NT2/D1 (cell line): ENCODE data around the gene CLDN22.

ENCODE experiments used
- DNase-seq: peaks from one replicate; pipeline ENCODE4 v3.0.0-alpha.2; 2011; ENCODE audit warnings: low read depth, low spot score
- H3K27me3 ChIP-seq: 2 replicates; pipeline ENCODE4 v1.6.0; 2011; ENCODE audit warnings: mild to moderate bottlenecking; ENCODE audit not compliant: insufficient read length, insufficient read depth
- H3K36me3 ChIP-seq: 2 replicates; pipeline ENCODE4 v1.6.1; 2011; ENCODE audit warnings: mild to moderate bottlenecking, low read length, mixed read lengths; ENCODE audit not compliant: insufficient read depth, insufficient read length
- H3K4me1 ChIP-seq: 2 replicates; pipeline ENCODE4 v1.5.1; 2011; ENCODE audit not compliant: insufficient read depth, insufficient read length
- H3K4me3 ChIP-seq: 2 replicates; pipeline ENCODE4 v1.5.1; 2011; ENCODE audit warnings: low read depth; ENCODE audit not compliant: insufficient read length
- H3K9ac ChIP-seq: 2 replicates; pipeline ENCODE4 v1.6.0; 2011; ENCODE audit warnings: low read depth; ENCODE audit not compliant: insufficient read length
- H3K9me3 ChIP-seq: 2 replicates; pipeline ENCODE4 v1.5.1; 2011; ENCODE audit warnings: mild to moderate bottlenecking, low read length; ENCODE audit not compliant: insufficient read depth
- SUZ12 ChIP-seq: IDR thresholded peaks from 2 replicates; pipeline ENCODE4 v1.6.1; 2011; ENCODE audit not compliant: insufficient read length, insufficient read depth; ENCODE audit errors: extremely low read depth
- YY1 ChIP-seq: IDR thresholded peaks from 2 replicates; pipeline ENCODE4 v1.6.1; 2011; ENCODE audit not compliant: insufficient read length, insufficient read depth
- ZNF274 ChIP-seq: IDR thresholded peaks from 2 replicates; pipeline ENCODE4 v1.6.1; 2011; ENCODE audit warnings: mild to moderate bottlenecking, low read depth, low read length

CLDN22 gene

DNA sequence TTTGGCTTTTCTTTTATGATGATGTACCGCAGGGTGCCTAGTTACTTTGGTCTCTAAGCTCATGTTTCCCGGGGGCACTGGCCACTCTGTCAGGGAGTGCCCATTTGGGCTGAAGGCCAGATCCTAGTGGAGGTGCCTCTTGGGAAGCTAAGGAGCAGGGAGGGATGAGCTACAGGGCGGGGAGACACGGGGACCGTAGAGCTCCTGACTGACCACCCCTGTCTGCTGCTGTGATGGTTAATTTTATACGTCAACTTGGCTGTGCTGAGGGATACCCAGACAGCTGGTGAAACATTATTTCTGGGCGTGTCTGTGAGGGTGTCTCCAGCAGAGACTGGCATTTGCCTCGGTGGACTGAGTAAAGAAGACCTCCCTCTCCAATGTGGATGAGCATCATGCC, 27.1 kb upstream of the CLDN22 start:
- H3K36me3 ChIP-seq, result no peaks in the 10 kb centered on the region
- H3K9me3 ChIP-seq, result no peaks in the 10 kb centered on the region
- no peak overlapping the region for H3K4me3 ChIP-seq
- no peaks in the 10 kb centered on the region for H3K27me3 ChIP-seq
- no peak overlapping the region for H3K9ac ChIP-seq
- H3K4me1 ChIP-seq, result no peaks in the 10 kb centered on the region
- no peak for DNase-seq
- TF ChIP-seq YY1, result no peak
- TF ChIP-seq ZNF274, result no peak
- no peak for TF ChIP-seq SUZ12

DNA sequence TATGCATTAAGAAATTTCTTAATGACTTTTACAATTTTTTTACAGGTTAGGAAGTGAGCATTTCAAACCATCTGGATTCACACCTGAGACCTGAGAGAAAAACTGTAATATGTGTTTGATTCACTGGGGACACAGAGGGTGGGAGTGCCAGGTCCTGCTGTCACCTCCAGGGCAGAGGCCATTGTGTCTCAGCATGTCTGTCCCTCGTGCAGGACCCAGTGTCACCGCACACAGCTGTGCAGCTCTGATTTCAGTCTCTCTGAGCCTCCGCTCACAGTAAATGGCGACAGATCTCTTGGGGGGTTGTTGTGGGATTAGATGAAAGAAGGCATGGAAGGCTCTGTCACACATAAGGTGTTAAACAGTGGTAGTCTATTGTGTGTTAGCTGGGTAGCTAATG, 25.2 kb upstream of the CLDN22 start:
- no peak for DNase-seq
- Histone ChIP-seq H3K9ac (no peak overlapping the region), H3K4me3 (no peak overlapping the region), H3K4me1 (no peaks in the 10 kb centered on the region), H3K9me3 (no peaks in the 10 kb centered on the region), H3K27me3 (no peaks in the 10 kb centered on the region), H3K36me3 (no peaks in the 10 kb centered on the region)
- TF ChIP-seq ZNF274, result no peak
- no peak for TF ChIP-seq SUZ12
- no peak for TF ChIP-seq YY1

DNA sequence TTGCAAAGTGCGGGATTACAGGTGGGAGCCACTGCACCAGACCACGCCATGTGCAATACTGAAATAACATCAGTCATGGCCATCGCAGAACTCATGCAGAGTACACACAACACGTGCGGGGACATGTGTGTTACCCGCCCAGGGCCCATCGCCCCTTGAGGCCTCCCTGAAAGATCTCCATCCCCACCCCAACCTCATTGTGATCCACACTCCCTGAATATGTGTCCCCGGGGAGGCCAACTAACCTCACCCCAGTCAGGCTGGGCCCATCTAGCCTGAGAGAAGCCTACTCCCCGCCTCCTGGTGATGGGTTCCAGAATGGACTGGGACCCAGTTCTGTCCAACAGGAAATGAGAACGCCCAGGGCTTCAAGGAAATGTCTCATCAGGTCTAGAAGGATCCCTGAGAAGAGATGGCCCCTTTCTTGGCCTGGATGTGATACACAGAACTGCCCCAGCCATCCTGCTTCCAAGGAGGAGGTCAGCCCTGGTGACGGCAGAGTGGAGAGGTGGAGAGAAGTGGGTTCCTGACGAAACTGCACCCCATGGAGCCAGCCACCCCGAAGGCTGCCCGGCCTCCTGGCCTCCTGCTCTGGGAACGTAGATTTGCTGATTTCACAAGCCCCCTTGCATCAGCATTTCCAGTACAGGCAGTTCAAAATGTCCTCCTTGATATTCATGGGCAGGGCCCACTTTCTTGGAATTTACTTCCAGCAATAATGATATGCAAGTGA, 24.6 kb upstream of the CLDN22 start:
- no peak overlapping the region for H3K4me3 ChIP-seq

DNA sequence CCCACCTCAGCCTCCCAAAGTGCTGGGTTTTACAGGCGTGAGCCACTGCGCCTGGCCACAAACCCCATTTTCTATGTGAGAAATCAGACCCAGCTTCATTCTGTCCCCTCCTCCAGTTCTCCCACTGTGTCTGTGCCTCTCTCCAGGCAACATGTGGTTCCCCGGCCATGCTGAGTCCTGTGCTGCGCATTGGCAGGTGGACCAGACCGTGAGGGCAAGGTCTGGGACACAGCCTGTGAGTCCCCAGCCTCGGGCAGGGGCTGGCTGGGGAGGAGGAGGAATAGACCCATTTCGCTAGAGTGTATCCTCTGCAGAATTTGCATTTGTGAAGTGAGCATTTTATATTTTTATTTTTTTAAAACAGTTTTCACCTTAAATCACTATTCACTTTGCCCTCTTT, 23.7 kb upstream of the CLDN22 start:
- Histone ChIP-seq H3K4me3 (no peak overlapping the region), H3K9me3 (no peaks in the 10 kb centered on the region), H3K36me3 (no peaks in the 10 kb centered on the region), H3K27me3 (no peaks in the 10 kb centered on the region), H3K4me1 (no peaks in the 10 kb centered on the region), H3K9ac (no peak overlapping the region)
- DNase-seq, result no peak
- TF ChIP-seq ZNF274, result no peak

More for the DNA sequence above, 24.6 kb upstream of the CLDN22 start:
- H3K9ac ChIP-seq, result no peak overlapping the region
- DNase-seq, result no peak
- no peaks in the 10 kb centered on the region for H3K4me1 ChIP-seq
- no peaks in the 10 kb centered on the region for H3K27me3 ChIP-seq
- no peak for TF ChIP-seq SUZ12
- no peak for TF ChIP-seq ZNF274
- no peak for TF ChIP-seq YY1
- H3K36me3 ChIP-seq, result no peaks in the 10 kb centered on the region
- H3K9me3 ChIP-seq, result no peaks in the 10 kb centered on the region

DNA sequence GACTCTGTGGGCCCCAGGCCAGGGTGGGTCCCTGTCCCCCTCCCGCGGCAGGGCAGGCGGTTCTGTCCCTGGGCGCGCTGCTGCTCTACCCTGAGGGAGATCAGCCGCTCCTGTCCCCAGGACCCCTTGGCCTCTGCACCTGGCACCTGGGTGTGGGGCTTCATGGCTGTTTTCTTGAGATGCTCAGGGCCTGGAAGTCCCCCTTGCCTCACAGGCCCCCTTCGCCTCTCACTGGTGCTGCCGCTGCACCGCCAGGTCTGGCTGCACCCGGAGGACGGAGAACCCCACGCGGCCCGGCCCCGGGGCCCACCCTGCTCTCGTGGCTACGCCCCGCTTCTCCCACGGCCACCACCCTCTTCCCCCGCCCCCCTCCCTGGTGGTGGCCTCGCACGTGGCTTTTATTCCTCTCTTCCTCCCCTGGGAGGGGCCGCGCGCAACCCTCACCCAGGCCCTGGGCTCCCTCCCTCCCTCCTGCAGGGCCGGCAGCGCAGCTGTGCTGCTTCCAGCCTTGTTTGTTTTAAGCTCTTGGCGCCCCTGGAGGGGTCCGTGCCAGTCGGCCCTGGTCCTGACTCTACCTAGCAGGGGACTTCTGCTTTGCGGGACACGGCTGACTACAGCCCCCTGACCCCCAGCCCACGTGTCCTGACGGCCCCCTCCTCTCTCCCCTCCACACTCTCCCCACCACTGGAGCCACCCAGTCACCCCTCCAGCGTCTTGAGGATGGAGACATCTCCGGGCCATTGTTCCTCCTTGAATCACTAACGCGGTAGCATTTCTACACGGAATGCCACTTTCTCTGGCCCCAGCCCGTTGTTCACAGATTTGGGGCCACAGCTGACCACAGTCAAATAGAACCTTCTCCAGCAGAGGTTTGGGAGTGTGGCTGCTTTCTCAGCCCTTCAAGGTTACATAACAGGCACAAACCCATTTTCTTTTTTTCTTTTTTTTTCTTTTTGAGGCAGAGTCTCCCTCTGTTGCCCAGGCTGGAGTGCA, 22.8 kb upstream of the CLDN22 start:
- no peak for DNase-seq
- Histone ChIP-seq H3K27me3 (no peaks in the 10 kb centered on the region), H3K4me1 (no peaks in the 10 kb centered on the region), H3K4me3 (no peak overlapping the region), H3K9ac (no peak overlapping the region), H3K9me3 (no peaks in the 10 kb centered on the region), H3K36me3 (no peaks in the 10 kb centered on the region)
- TF ChIP-seq YY1, result no peak
- no peak for TF ChIP-seq ZNF274
- TF ChIP-seq SUZ12, result no peak

DNA sequence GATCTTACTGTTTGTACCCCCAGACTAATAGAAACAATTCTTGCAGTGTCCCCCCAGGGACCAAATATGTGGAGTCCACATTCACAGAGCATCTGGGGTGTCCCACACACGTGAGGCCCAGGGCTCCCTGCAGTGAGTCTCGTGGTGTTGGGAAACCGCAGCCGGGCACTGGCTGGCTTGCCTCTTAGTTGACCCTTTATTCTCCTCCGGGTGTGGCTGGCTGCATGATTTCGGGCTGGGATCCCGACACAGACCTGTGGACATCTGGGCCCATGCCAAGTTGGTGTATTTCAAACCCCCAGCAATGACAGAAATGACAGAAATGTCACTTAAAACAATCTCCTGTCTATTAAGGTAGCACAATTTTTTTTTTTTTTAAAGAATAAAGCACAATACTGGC, 17.8 kb upstream of the CLDN22 start:
- DNase-seq, result no peak
- Histone ChIP-seq H3K9me3 (no peaks in the 10 kb centered on the region), H3K9ac (no peak overlapping the region), H3K27me3 (no peaks in the 10 kb centered on the region), H3K4me1 (no peaks in the 10 kb centered on the region), H3K4me3 (no peak overlapping the region), H3K36me3 (no peaks in the 10 kb centered on the region)
- TF ChIP-seq YY1, result no peak
- TF ChIP-seq ZNF274, result no peak
- no peak for TF ChIP-seq SUZ12

DNA sequence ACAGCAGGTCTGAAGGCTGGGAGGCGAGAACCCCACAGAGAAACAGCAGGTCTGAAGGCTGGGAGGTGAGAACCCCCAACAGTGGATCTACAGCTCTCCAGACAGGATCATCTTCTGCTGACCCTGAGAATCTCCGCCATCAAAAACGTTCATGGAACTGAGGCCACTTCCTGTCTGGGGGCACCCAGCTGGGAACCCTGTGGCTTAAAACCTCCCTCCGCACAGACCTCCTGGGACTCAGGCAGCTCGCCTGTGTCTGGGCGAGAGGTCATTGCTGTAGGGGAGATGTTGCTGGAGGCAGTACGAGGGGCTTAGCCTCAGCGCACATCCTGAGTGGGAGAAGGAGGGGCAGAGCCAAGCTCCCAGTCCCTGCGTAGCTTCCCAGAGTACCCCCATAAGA, 17.3 kb upstream of the CLDN22 start:
- no peak for TF ChIP-seq SUZ12
- no peak for TF ChIP-seq YY1
- TF ChIP-seq ZNF274, result no peak
- Histone ChIP-seq H3K9ac (no peak overlapping the region), H3K36me3 (no peaks in the 10 kb centered on the region), H3K4me3 (no peak overlapping the region), H3K9me3 (no peaks in the 10 kb centered on the region), H3K27me3 (no peaks in the 10 kb centered on the region), H3K4me1 (no peaks in the 10 kb centered on the region)
- DNase-seq, result no peak
